HepG2 (cell line): ENCODE results near the gene TEX50. TPM values are rescaled to one million over a fixed set of nuclear protein-coding genes. Genes with fewer than 3 reads are reported as not detected.

Experiments
- ATAC-seq: fragments of 200-7000 bp; cut with Tn5 transposase; 3 replicates; pipeline ENCODE4 v1.9.1; 2020; ENCODE audit warnings: mild to moderate bottlenecking, moderate library complexity
- BruUV-seq: library from RNA; stranded (reverse); fragments of 400-500 nt; replicated peaks from 2 replicates; lab custom pipeline; 2021; lab: Mats Ljungman, UMichigan
- CTCF ChIA-PET: fragments of 300-600 bp; formaldehyde crosslinking; extraction: SDS; loops from one replicate; lab custom pipeline; 2021; ENCODE audit warnings: low total read pairs, inconsistent platforms, low intra/inter-chr PET ratio; lab: Yijun Ruan, JAX
- POLR2A ChIA-PET: fragments of 350-600 bp; sonication (Branson Sonifier 250); formaldehyde crosslinking; loops from one replicate; lab custom pipeline; 2020; ENCODE audit warnings: antibody characterized with exemption, inconsistent platforms; lab: Yijun Ruan, JAX
- DNase-seq: peaks from one replicate; pipeline ENCODE4 v3.0.0-alpha.2; 2015; ENCODE audit warnings: low spot score
- FAIRE-seq: peaks from 3 replicates; lab custom pipeline; 2011; peaks lifted over from hg19 to GRCh38; lab: Jason Lieb, UNC
- H2AFZ ChIP-seq: one replicate; pipeline ENCODE4 v1.6.1; 2011; ENCODE audit warnings: low read length, inconsistent platforms
- H3K27ac ChIP-seq: fragments of 300-600 bp; 3 replicates; pipeline ENCODE4 v1.8.0; 2011; ENCODE audit warnings: mixed run types, mild to moderate bottlenecking, mixed read lengths, low read length, inconsistent platforms; ENCODE audit not compliant: insufficient read depth; ENCODE audit errors: extremely low read length
- H3K27me3 ChIP-seq, 2 experiments: fragments of 200-600 bp in 1 of 2; 2 replicates in 1 of 2; 3 replicates in 1 of 2; pipeline versions ENCODE4 v1.6.0 to v1.8.0; 2011; ENCODE audit warnings: low read length in 2 of 2, mild to moderate bottlenecking in 2 of 2, moderate library complexity in 2 of 2, inconsistent platforms in 1 of 2; ENCODE audit not compliant: insufficient read depth in 2 of 2, control insufficient read depth in 1 of 2
- H3K36me3 ChIP-seq, 2 experiments: fragments of 200-600 bp in 1 of 2; replicated peaks in 1 of 2; 2 replicates in 1 of 2; 3 replicates in 1 of 2; pipeline versions ENCODE4 v1.5.1 to v1.8.0; 2011; ENCODE audit warnings: low read length in 2 of 2, inconsistent platforms in 1 of 2; ENCODE audit not compliant: insufficient read depth in 2 of 2, control insufficient read depth in 1 of 2
- H3K4me1 ChIP-seq: 2 replicates; pipeline ENCODE4 v1.5.1; 2012; ENCODE audit warnings: low read length, inconsistent platforms; ENCODE audit not compliant: insufficient read depth
- H3K4me2 ChIP-seq: 2 replicates; pipeline ENCODE4 v1.6.0; 2011; ENCODE audit warnings: low read depth, low read length, inconsistent platforms
- H3K4me3 ChIP-seq, 3 experiments: fragments of 200-600 bp in 1 of 3; sonication (generic), shearing (Covaris generic) in 1 of 3; replicated peaks in 1 of 3; 2 replicates each; pipeline ENCODE4 v1.5.1; 2011 to 2016; ENCODE audit warnings: low read length in 3 of 3, inconsistent platforms in 2 of 3, low read depth in 2 of 3, mild to moderate bottlenecking in 2 of 3, control low read depth in 1 of 3, mixed read lengths in 1 of 3; ENCODE audit not compliant: insufficient read depth in 1 of 3
- H3K79me2 ChIP-seq: one replicate; pipeline ENCODE4 v1.6.1; 2011; ENCODE audit warnings: low read length, inconsistent platforms; ENCODE audit not compliant: insufficient read depth
- H3K9ac ChIP-seq: 2 replicates; pipeline ENCODE4 v1.6.0; 2011; ENCODE audit warnings: mild to moderate bottlenecking, low read depth, low read length, inconsistent platforms; ENCODE audit not compliant: insufficient read depth
- H3K9me3 ChIP-seq: 2 replicates; pipeline ENCODE4 v1.5.1; 2012; ENCODE audit warnings: mild to moderate bottlenecking, low read length
- H4K20me1 ChIP-seq: 2 replicates; pipeline ENCODE4 v1.6.0; 2011; ENCODE audit warnings: inconsistent platforms, mild to moderate bottlenecking, low read length, moderate library complexity; ENCODE audit not compliant: insufficient read depth
- BRD4 ChIP-seq: sonication (generic); formaldehyde crosslinking; IDR thresholded peaks from 2 replicates; pipeline ENCODE4 v1.4.0; 2020; ENCODE audit warnings: missing genetic modification reagents
- ERF ChIP-seq: IDR thresholded peaks from 2 replicates; pipeline ENCODE4 v1.6.1; 2018; ENCODE audit warnings: missing biosample characterization, missing genetic modification reagents
- GATAD2A ChIP-seq: IDR thresholded peaks from 2 replicates; pipeline ENCODE4 v1.6.1; 2016
- NR3C1 ChIP-seq: sonication (generic); formaldehyde crosslinking; IDR thresholded peaks from 2 replicates; pipeline ENCODE4 v1.4.0; 2020; ENCODE audit warnings: missing genetic modification reagents
- ONECUT2 ChIP-seq: sonication (generic); formaldehyde crosslinking; IDR thresholded peaks from 2 replicates; pipeline ENCODE4 v1.4.0; 2020; ENCODE audit warnings: missing genetic modification reagents
- SIX1 ChIP-seq: sonication (generic); formaldehyde crosslinking; IDR thresholded peaks from 2 replicates; pipeline ENCODE4 v1.4.0; 2020; ENCODE audit warnings: missing genetic modification reagents, borderline replicate concordance
- WGBS: methylation state at CpG from one replicate; pipeline ENCODE4 v1.1.6; 2017; ENCODE audit warnings: low lambda C conversion rate; 5-methylcytosine and 5-hydroxymethylcytosine counted together
- in situ Hi-C: cut with HindIII; loops from 2 replicates; pipeline ENCODE4 v1.10.0; 2017; ENCODE audit warnings: low pct_unique_long_range_greater_than_20kb; ENCODE audit not compliant: extremely low pct_ligation_motif_present
- intact Hi-C: fragments of 100-400 bp; cut with micrococcal nuclease; formaldehyde crosslinking; loops from one replicate; pipeline ENCODE4 v1.10.0; 2022; ENCODE audit not compliant: unreplicated experiment
- polyA plus RNA-seq, 8 experiments: library from polyadenylated mRNA; depleted of rRNA in 3 of 8; stranded (reverse) in 7 of 8; unstranded in 1 of 8; fragments of >200 nt; fragmentation: Illumina TruSeq in 4 of 8; extraction: Trizol in 4 of 8; gene quantifications; 2 replicates each; pipeline versions ENCODE4 v1.2.1 to v1.2.3, GENCODE V29; 2011 to 2016; ENCODE audit warnings: low read depth in 4 of 8, missing spikeins in 1 of 8, mixed read lengths in 1 of 8; ENCODE audit not compliant: insufficient read depth in 1 of 8
- total RNA-seq, 5 experiments: library from RNA; depleted of rRNA; stranded (reverse); fragments of >200 nt; fragmentation: Illumina TruSeq; extraction: Trizol; gene quantifications; 2 replicates each; pipeline ENCODE4 v1.2.3, GENCODE V29; 2016; ENCODE audit warnings: low read depth in 1 of 5
- TF ChIP-seq, protein P1 (sequence below): sonication (generic); formaldehyde crosslinking; IDR thresholded peaks from 2 replicates; pipeline ENCODE4 v1.4.0; 2020; ENCODE audit warnings: mild to moderate bottlenecking, missing genetic modification reagents
- TF ChIP-seq, protein P2 (sequence below): sonication (generic); formaldehyde crosslinking; conservative IDR thresholded peaks from 2 replicates; pipeline ENCODE4 v1.8.0; 2022; ENCODE audit warnings: missing genetic modification reagents
- TF ChIP-seq, protein P3 (sequence below): sonication (generic); formaldehyde crosslinking; conservative IDR thresholded peaks from 2 replicates; pipeline ENCODE4 v1.5.0; 2020; ENCODE audit warnings: missing genetic modification reagents
- TF ChIP-seq, protein P4 (sequence below): IDR thresholded peaks from 2 replicates; pipeline ENCODE4 v1.4.0; 2020; ENCODE audit warnings: mild to moderate bottlenecking, missing genetic modification reagents

The TEX50 gene
- total and polyA plus RNA-seq, 2 of the 13 experiments (the other 11 are each of a cell fraction or from before 2014, with no cell fraction given), result not detected

DNA sequence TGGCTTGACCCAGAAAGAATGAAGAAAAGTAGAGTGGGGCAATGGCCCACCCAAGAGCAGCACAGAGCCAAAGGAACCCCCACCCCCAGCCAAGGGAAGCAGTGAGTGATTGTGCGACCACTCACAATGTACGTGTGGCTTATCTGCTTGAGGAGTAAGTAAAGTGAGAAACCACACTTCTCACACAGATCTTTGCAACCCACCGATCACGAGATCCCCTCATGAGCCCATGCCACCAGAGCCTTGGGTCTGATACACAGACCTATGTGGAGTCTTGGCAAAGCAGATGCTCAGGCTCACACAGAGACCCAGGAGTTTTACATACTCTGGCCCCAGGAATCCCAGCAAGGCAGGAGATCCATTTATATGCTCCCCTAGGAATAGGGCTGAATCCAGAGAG, 18.3 kb upstream of the TEX50 start:
- H3K27ac ChIP-seq, result no peak overlapping the region
- no peak overlapping the region for H3K4me3 ChIP-seq
- no peaks in the 10 kb centered on the region for H3K79me2 ChIP-seq
- WGBS, result 60% methylated on average over 2 of the region's 4 CpGs
- H3K36me3 ChIP-seq, result no peaks in the 10 kb centered on the region
- no peak overlapping the region for H2AFZ ChIP-seq
- no peaks in the 10 kb centered on the region for H3K9me3 ChIP-seq
- no peaks in the 10 kb centered on the region; a peak in 1 of 5 replicates for H3K27me3 ChIP-seq
- no TSS peak for BruUV-seq
- in situ Hi-C loops, result no loop called here
- ChIA-PET CTCF (no interaction called here), POLR2A (no interaction called here)
- H4K20me1 ChIP-seq, result no peaks in the 10 kb centered on the region
- H3K4me2 ChIP-seq, result no peak overlapping the region
- intact Hi-C loops, result no loop called here
- H3K9ac ChIP-seq, result no peak overlapping the region
- FAIRE-seq, result no peak
- TF ChIP-seq ONECUT2 (CRISPR knock-in tag), result no peak
- TF ChIP-seq NR3C1, result no peak
- TF ChIP-seq, protein P1, sequence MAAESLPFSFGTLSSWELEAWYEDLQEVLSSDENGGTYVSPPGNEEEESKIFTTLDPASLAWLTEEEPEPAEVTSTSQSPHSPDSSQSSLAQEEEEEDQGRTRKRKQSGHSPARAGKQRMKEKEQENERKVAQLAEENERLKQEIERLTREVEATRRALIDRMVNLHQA (CRISPR knock-in tag), result no peak
- TF ChIP-seq ERF (CRISPR knock-in tag), result no peak
- TF ChIP-seq, protein P2, sequence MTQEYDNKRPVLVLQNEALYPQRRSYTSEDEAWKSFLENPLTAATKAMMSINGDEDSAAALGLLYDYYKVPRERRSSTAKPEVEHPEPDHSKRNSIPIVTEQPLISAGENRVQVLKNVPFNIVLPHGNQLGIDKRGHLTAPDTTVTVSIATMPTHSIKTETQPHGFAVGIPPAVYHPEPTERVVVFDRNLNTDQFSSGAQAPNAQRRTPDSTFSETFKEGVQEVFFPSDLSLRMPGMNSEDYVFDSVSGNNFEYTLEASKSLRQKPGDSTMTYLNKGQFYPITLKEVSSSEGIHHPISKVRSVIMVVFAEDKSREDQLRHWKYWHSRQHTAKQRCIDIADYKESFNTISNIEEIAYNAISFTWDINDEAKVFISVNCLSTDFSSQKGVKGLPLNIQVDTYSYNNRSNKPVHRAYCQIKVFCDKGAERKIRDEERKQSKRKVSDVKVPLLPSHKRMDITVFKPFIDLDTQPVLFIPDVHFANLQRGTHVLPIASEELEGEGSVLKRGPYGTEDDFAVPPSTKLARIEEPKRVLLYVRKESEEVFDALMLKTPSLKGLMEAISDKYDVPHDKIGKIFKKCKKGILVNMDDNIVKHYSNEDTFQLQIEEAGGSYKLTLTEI (CRISPR knock-in tag), result no peak
- TF ChIP-seq, protein P3, sequence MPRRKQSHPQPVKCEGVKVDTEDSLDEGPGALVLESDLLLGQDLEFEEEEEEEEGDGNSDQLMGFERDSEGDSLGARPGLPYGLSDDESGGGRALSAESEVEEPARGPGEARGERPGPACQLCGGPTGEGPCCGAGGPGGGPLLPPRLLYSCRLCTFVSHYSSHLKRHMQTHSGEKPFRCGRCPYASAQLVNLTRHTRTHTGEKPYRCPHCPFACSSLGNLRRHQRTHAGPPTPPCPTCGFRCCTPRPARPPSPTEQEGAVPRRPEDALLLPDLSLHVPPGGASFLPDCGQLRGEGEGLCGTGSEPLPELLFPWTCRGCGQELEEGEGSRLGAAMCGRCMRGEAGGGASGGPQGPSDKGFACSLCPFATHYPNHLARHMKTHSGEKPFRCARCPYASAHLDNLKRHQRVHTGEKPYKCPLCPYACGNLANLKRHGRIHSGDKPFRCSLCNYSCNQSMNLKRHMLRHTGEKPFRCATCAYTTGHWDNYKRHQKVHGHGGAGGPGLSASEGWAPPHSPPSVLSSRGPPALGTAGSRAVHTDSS, result no peak
- no peak for TF ChIP-seq SIX1
- no peak for TF ChIP-seq GATAD2A (CRISPR knock-in tag)
- TF ChIP-seq, protein P4, sequence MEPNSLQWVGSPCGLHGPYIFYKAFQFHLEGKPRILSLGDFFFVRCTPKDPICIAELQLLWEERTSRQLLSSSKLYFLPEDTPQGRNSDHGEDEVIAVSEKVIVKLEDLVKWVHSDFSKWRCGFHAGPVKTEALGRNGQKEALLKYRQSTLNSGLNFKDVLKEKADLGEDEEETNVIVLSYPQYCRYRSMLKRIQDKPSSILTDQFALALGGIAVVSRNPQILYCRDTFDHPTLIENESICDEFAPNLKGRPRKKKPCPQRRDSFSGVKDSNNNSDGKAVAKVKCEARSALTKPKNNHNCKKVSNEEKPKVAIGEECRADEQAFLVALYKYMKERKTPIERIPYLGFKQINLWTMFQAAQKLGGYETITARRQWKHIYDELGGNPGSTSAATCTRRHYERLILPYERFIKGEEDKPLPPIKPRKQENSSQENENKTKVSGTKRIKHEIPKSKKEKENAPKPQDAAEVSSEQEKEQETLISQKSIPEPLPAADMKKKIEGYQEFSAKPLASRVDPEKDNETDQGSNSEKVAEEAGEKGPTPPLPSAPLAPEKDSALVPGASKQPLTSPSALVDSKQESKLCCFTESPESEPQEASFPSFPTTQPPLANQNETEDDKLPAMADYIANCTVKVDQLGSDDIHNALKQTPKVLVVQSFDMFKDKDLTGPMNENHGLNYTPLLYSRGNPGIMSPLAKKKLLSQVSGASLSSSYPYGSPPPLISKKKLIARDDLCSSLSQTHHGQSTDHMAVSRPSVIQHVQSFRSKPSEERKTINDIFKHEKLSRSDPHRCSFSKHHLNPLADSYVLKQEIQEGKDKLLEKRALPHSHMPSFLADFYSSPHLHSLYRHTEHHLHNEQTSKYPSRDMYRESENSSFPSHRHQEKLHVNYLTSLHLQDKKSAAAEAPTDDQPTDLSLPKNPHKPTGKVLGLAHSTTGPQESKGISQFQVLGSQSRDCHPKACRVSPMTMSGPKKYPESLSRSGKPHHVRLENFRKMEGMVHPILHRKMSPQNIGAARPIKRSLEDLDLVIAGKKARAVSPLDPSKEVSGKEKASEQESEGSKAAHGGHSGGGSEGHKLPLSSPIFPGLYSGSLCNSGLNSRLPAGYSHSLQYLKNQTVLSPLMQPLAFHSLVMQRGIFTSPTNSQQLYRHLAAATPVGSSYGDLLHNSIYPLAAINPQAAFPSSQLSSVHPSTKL (CRISPR knock-in tag), result no peak
- no peak for TF ChIP-seq BRD4 (CRISPR knock-in tag)
- TF ChIP-seq, all 625 proteins: peak for 0
- ATAC-seq, result no peak
- H3K4me1 ChIP-seq, result no peaks in the 10 kb centered on the region
- DNase-seq, result no peak
